GM12891 (cell line): ENCODE data around the gene TEX29.

ENCODE experiments used
- POLR2A ChIP-seq: IDR thresholded peaks from 2 replicates; pipeline ENCODE4 v1.6.1; 2011; ENCODE audit warnings: low read depth, low read length, control low read depth
- POLR2AphosphoS5 ChIP-seq: IDR thresholded peaks from 2 replicates; pipeline ENCODE4 v1.6.1; 2011; ENCODE audit warnings: low read depth, low read length, control low read depth
- POU2F2 ChIP-seq: IDR thresholded peaks from 2 replicates; pipeline ENCODE4 v1.6.1; 2011; ENCODE audit warnings: low read depth, mild to moderate bottlenecking, control low read depth, low read length, moderate library complexity
- TAF1 ChIP-seq: IDR thresholded peaks from 2 replicates; pipeline ENCODE4 v1.6.1; 2011; ENCODE audit warnings: low read depth, low read length, control low read depth

GRCh38 chr13:111363121-111363520, 42.7 kb downstream of the TEX29 start:
- TF ChIP-seq POLR2AphosphoS5 (no peak), TAF1 (no peak), POLR2A (no peak), POU2F2 (no peak)
